HG03175 (cell line): ENCODE measurements around the gene EYS.

Experiments
- ATAC-seq: cut with Tn5 transposase; IDR thresholded peaks from one replicate; pipeline ENCODE4 v1.9.1; 2021; ENCODE audit warnings: mild to moderate bottlenecking, moderate library complexity; ENCODE audit not compliant: unreplicated experiment

EYS gene

DNA sequence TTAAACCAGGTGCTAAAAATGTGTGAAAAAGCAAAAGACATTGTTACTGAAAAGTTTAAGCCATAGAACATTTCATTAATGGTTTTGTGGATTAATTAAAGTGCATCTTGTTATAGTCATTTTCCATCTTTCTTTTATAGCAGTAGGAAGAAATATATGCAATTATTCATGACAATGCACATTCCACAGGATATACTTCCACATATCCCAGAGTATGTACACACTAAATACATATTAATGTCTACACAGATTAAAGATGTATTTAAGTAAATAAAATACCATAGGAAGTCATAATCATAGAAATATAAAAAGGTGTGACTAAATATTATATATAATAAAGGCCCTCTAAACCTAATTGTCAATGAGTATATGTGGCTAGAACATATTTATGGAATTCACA is 1492.7 kb downstream of the EYS start:
- no peak for ATAC-seq

DNA sequence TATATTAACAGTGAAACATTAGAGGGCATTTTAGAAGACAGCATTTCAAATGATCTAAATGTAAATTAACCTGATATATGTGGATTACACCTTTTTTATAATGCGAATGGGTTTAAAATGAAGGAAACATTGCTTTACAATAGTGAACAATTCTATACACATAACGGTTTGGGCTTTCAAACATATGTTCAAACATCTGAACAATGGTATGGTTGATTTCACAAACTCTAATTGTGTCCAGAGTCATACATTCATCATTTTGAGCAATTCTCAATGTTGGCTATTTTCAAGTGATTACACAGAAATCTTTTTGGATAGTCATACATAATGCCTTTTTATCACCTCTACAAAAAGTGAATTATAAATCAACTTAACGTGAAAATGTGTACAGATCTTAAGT is 1493.3 kb downstream of the EYS start:
- ATAC-seq, result no peak

DNA sequence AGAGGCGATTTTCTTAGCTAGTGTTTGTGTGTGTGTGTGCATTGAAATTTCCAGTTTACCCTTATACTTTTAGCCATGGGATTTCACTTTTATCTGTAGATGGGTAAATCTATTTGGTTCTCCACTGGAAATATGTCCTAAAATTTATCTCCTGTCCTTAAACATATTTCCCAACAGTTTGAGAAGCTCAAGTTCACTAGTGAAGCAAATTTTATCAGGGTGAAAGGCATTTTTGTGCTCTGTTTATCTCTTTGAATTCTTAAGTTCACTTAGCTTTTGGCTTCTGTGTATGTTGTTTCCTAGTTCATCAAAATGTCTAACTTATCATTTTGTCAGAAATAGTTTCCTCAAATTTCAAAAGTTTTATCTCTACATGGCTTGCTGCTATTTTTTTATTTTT is 1509.8 kb downstream of the EYS start:
- no peak for ATAC-seq

DNA sequence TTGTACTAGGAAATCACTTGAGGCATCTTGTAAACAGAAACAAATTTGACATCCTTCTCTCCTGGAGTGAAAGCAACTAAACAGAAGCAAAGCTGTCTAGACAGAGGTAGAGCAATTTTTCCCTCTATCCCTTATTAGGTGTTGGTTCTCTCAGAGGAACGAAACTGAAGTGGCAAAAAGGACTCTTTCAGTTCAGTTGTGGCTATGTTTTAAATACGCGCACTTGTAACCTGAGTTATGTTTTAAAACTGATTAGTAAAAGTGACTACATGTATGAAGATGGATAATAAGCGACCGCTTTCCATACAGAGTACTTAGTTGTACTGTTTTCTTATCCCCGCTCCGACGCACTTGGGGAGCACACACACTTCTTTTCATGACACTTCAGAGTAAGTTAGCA is 1520.4 kb downstream of the EYS start:
- no peak for ATAC-seq

DNA sequence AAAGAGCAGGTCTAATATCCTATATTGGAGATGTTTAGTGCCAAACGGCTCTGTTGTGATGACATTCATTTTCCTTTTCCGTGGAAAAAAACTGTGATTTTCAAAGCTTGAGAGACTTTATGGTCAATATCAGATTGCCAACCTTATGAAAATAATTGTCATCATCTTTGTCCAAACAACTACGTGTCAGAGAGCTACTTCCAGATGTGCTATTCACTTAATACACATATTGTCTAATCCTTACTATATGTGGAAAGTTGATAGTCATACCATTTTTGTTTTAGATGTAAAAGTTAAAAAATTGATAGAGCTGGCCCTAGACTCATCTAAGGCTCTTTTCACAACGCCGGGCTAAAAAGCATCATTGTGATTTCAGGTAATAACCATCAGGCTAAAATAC is 1521.4 kb downstream of the EYS start:
- ATAC-seq, result no peak

DNA sequence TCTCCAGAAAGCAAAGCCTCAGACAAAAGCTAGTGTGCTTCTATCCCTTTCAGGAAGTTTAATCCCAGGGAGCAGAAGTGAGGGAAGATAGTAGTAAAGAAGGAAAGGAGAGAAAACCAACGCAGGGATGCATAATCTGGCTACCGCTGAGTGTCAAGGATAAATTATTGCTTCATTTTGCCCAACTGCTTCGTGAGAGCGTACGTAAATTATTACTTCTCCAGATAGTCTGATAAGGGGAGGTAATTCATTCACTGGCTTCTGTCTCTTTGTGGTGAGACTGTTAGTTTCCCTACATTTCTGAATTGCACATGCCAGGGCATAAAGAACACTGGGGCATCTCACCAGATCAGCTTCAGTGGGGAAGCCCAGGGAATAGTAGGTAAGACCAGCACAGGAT is 1531.7 kb downstream of the EYS start:
- no peak for ATAC-seq

DNA sequence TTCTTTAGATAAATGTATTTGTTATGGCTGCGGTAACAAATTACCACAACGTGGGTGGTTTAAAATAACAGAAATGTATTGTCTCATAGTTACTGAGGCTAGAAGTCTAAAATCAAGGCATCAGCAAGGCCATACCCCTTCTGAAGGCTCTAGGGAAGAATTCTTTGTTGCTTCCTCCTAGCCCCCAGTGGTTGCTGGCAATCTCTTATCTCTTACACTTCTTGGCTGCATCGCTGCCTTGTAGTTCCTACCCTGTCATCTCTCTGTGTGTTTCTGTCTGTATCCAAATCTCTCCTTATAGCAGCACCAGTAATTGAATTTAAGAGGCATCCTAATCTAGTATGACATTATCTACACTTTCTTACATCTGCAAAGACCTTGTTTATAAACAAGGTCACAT is 1536.7 kb downstream of the EYS start:
- no peak for ATAC-seq

DNA sequence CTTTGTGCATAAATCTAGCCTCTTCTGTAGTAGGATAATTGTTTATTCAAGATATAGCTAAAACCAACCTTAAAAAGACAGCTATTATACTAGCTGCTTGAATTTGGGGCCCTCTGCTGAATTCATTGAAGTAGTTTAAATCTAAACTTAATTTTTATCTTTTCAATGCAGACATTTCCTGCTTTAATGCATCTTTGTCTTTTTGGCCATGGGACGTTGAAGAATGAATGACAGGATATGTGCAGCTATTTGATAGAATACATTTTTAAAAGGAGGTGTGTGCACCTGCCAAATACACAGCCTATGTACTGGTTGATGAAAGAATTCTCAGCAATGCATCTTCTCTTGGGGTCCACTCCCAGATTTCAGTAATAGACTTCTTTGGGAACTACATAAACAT is 1546.5 kb downstream of the EYS start:
- ATAC-seq, result no peak

DNA sequence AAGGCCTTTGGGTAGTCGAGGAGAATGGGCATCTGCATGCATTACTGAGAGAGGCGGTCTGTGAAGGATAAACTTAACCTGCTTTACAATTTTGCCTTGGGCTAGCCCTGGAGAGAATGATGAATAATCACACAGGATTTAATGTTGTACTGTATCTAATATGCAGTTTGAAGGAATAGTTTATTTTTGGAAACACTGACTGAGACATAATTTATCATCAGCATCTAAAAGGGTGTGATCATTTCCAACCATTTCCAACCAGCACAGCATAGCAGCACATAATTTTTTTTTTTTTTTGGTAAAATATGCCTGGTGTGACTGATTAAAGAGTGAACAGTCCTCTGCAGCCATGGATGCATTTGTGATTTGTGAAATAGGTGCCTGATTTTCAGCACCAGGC is 1552.0 kb downstream of the EYS start:
- no peak for ATAC-seq

DNA sequence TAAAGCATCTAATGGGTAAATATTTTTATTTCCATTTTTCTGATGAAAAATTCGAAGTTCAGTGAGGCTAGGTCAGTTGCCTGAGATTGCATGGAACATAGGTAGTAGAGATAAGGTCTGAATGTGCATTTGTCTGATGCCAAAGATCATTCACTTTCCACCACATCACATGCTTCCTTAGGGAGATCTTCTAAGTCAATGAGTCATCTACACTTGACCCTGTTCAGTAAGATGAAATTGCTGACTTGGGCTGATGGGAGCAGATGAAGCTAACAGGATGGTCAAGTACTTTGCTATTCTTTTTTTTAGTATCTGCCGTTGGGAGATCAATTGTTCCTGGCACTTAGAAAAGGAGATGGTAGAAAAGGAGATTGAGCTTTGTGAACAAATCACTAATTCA is 1560.2 kb downstream of the EYS start:
- ATAC-seq, result no peak

DNA sequence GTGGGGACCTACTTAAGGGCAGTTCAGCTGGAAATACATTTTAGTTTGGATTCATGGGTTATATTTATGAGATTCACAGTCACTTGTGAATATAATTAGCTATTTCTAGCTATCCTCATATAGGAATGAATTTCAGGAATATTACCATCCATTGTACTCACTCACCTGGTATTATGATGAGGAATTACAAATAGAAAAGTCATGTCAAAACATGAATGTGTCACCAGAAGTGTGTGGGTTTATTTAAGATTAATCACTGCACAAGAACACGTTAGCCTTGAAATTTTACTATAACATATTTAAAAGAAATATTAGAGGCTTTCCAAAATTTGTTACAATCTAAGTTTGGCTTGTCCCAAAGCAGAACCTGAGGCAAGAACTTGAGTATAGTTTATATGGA is 1560.9 kb downstream of the EYS start:
- no peak for ATAC-seq

DNA sequence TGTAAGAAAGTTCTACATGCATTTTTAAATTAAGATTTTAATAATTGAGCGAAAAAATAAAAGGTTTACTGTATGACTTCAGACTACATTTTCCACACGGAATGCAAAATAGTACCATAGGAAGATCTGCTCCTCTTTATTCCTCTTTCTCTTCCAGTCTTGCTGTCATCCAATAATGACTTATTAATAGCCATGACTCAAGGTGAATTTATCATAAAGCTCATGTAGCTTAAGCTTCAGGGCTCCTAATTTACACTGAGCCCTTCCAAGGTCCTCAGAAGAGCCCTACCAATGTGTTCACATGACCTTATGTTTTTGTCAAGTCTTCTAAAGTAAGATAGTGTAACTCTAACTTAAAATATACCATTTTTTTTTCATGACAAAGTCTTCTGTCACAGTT is 1561.4 kb downstream of the EYS start:
- no peak for ATAC-seq

DNA sequence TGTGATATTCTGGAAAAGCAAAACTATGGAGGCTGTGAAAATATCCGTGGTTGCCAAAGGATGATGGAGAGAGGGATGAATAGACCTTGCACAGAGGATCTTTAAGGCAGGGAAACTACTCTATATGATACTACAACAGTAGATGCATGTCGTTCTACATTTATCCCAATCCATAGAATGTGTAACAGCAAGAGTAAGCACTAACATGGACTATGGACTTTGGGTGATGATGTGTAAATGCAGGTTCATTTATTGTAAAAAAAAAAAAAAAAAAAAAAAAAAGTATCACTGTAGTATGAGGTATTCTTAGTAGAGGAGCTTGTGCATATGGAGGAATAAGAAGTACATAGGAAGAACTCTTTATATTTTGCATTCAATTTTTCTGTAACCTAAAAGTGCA is 1563.9 kb downstream of the EYS start:
- no peak for ATAC-seq

DNA sequence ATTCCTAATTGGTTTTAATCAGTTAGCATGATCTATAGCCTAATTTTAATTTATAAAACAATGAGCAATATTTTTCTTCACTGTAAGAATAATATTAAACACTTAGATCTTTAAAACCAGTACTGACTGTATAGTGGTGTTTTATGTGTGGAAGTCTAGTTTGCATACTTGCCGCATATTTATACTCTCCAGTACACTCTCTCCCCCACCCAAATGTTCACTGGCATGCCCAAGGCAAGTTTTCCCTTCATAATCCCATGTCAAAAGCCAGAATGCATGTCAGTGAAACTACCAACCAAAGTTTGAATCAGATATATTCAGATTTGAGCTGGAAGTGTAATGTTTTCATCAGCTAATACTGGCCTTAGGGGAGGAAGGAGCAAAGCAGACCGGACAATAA is 1565.3 kb downstream of the EYS start:
- ATAC-seq, result no peak

DNA sequence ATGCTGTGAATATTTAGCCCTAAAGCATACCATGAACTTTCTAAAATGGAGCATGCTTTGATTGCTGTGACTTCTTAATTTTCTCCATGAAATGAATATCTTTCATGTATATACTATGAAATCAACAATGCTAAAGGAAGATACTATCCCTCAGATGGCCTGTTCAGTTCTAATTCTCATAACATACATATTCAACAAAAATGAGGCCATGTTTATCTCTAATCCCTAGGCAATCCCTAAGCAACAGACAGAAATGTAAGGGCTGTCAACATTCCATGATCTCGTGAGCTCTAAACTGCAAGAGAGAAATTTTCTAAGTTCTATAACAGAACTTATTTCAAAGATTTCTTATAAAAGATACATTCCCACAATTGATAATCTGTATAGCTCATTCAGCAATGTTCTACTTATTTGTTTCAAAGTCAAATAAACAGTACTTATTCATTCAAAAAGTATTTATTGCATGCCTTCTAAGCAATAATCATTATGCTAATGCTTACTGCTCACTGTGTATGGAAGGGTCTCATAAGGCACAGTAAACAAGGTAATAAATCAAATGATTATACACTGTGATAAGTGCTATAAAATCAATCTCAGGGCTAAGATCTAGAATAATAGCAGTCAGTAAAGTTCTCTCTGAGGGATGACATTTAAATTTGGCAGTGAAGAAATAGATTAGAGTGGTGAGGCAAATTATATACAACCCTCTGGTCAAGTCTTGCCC is 1578.6 kb downstream of the EYS start:
- no peak for ATAC-seq

DNA sequence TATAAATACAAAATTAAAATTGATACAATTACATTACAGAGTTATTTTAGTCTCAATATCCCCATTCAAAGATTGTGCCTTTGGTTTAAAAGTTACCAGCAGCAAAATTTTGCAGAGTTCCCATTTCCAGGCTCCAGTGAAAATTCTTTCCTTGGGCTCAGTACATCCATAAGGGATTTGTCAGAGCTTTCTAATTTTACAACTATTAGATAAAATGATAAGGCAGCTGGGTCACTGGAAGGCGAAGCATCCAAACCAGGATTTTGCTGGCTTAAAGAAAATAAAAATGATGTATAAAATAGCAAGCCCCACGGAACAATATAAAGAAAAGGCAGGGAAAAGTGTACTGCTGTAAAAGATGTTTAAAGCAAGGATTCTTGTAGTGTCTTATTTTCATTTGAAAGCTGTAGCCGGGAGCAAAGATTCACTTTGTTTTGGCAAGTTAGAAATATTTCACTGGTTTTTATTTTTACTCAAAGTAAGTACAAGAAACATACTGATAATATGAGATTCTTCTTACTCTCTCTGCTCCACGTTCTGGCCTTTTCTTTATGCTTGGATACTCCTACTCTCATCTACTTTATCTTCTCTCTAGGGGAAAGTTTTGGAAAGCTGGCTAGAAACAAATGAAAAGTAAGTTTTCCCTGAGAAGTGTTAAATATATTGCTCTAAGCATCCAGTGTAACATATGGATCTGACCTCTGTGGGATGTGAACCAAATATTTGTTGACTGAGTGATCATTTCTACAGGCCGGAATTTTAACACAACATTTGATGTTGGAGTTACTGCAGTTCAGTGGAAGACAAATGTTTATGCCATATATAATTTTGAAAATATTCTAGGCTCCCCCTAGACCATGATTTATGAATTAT is 1583.0 kb downstream of the EYS start:
- ATAC-seq, result no peak

DNA sequence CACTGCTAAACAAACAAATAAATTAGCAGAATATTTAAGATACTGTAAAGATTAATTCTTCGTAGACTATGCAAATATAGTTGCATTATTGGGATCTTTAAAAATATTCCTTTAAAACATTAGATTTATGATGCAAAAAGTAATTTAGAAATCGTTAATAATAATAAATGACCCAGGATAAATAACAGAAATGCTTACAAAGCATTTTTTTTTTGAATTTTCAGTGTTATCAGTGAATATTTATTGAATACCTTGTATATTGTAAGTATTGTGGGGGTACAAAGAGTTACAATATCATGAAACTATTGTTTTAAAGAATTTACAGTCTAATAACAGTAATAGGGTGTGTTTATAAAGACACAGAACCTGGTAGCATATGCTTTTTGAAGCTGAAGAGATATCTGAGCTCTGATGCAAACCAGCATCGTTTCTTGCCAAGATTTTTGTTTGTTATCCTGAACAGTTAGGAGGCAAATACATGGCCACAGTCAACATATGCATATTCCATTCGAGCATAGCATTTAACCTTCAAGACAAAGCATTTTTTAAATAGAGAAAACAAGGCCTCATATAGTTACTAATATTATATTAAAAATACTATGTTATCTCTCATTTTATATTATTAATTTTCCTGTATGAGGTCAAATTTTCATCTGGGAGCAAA is 1584.2 kb downstream of the EYS start:
- ATAC-seq, result no peak

DNA sequence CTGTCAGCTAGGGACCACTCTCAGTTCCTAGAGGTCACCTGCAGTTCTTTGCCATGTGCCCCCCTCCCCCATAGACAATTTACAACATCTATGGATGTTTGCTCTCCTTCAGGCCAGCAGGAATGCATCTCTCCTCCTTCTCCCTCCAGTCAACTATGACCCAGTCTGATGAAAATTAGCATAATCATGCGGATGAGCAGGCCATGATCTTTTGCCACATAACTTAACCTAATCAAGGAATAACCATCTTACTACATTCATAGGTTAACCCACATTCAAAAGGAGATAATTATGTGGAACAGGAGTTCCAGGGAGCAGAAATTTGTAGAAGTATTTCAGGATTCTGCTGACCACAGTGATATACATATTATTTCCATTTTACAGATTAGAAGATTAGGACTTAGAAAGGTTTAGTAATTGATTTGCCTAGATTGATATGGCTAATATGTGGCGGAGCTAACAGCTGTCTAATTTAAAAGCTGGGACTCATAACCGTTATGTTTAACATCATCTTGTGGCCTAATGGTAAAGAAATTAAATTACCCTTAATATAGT is 1585.9 kb downstream of the EYS start:
- ATAC-seq, result no peak

DNA sequence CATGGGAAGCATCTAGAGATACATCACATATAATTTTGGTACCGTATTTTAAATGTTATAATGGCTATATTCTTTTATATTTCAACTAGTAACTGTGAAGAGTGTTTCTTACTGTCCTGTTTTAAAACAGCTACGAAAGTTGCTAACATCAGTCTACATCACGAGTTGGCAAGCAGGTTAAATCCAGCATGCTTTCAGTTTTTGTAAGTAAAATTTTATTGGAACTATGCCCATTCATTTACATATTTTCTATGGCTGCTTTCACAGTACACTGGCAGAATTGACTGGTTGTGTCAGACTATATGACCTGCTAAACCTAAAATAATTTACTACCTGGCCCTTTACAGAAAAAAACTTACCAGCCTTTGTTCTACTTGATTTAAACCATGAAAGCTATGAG is 1593.3 kb downstream of the EYS start:
- ATAC-seq, result no peak

DNA sequence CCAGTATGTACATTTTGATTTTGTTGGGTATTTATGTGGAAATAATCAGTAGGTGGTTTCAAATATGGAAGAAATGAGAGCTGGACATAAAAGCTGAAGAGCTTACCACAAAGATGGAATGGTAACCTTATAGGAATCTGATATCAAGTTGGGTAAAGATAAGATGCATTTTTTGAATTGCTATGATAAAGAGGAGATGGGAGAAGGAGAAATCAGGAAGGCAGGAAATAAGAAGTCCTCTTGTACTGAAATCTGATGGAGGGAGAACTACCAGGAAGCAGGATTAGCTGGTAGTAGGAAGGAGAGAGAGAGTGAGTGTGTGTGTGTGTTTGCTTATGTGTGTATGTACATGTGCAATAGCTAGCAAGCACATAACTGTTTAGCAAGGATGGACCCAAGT is 1603.0 kb downstream of the EYS start:
- ATAC-seq, result no peak

DNA sequence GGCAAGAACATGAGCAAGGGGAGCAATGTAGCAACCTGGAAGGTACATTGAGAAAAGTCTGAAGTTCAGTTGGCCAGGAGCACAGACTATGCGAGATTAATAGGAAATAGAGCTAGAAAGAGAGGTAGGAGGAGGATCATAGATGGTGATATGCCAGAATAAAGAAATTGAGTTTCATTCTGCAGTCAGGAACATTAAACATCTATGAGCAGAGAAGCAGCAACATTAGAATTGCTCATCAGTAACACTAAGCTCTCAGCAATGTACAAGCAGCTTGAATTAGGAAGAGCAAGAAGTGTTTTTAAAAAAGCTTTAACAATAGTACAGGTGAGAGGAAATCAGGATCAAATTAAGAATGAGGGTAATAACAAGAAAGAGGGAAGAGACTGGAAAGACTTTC is 1603.5 kb downstream of the EYS start:
- no peak for ATAC-seq
